Activated CD4-positive, alpha-beta T cell treated with anti-CD3 and anti-CD28 coated beads for 36 hours (primary cell): ENCODE data around the gene ZNF492. TPM values are rescaled to one million over a fixed set of nuclear protein-coding genes. Genes with fewer than 3 reads are reported as not detected.
"Not testable (repeated sequence)": the region's sequence is repeated elsewhere in the genome, so short reads cannot be mapped to it uniquely, and the experiment has no call there.

Experiments
- ATAC-seq: fragments of 200-7000 bp; cut with Tn5 transposase; one replicate; pipeline ENCODE4 v1.10.0; 2021; ENCODE audit warnings: mild to moderate bottlenecking, moderate library complexity
- CTCF ChIA-PET: fragments of 350-600 bp; sonication (Branson Sonifier 250); formaldehyde crosslinking; loops from one replicate; lab custom pipeline; 2021; ENCODE audit warnings: antibody characterized with exemption; lab: Charles Lee
- POLR2A ChIA-PET: fragments of 350-600 bp; sonication (Branson Sonifier 250); formaldehyde crosslinking; loops from one replicate; lab custom pipeline; 2021; ENCODE audit warnings: antibody characterized with exemption, inconsistent platforms; lab: Charles Lee
- DNase-seq: peaks from one replicate; pipeline ENCODE4 v3.0.0-alpha.2; 2020
- H3K27ac Mint-ChIP-seq: one replicate; pipeline ENCODE4 v1.8.0; 2021; ENCODE audit warnings: mixed read lengths
- H3K27me3 Mint-ChIP-seq: one replicate; pipeline ENCODE4 v1.8.0; 2021; ENCODE audit warnings: mixed read lengths
- H3K36me3 Mint-ChIP-seq: one replicate; pipeline ENCODE4 v1.8.0; 2021; ENCODE audit warnings: low read depth, mixed read lengths
- H3K4me1 Mint-ChIP-seq: one replicate; pipeline ENCODE4 v1.8.0; 2021; ENCODE audit warnings: mixed read lengths
- H3K4me3 Mint-ChIP-seq: one replicate; pipeline ENCODE4 v1.8.0; 2021; ENCODE audit warnings: mild to moderate bottlenecking, moderate library complexity, mixed read lengths
- H3K9me3 Mint-ChIP-seq: one replicate; pipeline ENCODE4 v1.8.0; 2021; ENCODE audit warnings: low read depth, mixed read lengths
- intact Hi-C, 2 experiments: fragments of 100-400 bp; cut with DNase I in 1 of 2; cut with micrococcal nuclease in 1 of 2; formaldehyde crosslinking; loops; one replicate each; pipeline versions ENCODE4 v1.14.2 to v1.15.1; 2022 to 2024; cut with DNase I, micrococcal nuclease
- total RNA-seq, 2 experiments: library from RNA; stranded (reverse); gene quantifications; one replicate each; pipeline ENCODE4 v1.2.3, GENCODE V29; 2021

ZNF492 gene
- total RNA-seq, 2 experiments from 2014 or later: 3.5 to 3.6 TPM

DNA sequence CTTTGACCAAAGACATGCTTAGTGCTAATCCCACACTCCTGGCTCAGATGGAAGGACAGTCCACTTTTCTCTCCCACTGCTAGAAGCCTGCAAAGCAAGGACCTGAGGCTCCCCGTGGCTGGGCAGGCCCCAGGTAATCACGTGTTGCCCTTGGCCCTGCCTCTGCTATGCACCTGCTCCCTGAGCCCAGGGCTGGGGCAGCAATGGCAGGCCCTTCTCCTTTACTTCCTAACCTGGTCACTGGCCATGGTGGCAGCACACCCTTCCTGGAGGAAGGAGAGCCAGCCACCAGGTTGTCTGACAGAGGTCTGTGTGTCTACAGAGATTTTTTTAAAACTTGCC is 27.9 kb upstream of the ZNF492 start:
- Mint-ChIP-seq H3K9me3 (peaks cover 4% of the 10 kb centered on the region), H3K27me3 (peaks cover 2% of the 10 kb centered on the region), H3K36me3 (no peaks in the 10 kb centered on the region), H3K27ac (no peak overlapping the region), H3K4me1 (no peaks in the 10 kb centered on the region), H3K4me3 (no peak overlapping the region)
- DNase-seq (no peak), ATAC-seq (no peak)
- CTCF ChIA-PET: no interaction called here
- intact Hi-C loops: no loop called here
- POLR2A ChIA-PET: no interaction called here

DNA sequence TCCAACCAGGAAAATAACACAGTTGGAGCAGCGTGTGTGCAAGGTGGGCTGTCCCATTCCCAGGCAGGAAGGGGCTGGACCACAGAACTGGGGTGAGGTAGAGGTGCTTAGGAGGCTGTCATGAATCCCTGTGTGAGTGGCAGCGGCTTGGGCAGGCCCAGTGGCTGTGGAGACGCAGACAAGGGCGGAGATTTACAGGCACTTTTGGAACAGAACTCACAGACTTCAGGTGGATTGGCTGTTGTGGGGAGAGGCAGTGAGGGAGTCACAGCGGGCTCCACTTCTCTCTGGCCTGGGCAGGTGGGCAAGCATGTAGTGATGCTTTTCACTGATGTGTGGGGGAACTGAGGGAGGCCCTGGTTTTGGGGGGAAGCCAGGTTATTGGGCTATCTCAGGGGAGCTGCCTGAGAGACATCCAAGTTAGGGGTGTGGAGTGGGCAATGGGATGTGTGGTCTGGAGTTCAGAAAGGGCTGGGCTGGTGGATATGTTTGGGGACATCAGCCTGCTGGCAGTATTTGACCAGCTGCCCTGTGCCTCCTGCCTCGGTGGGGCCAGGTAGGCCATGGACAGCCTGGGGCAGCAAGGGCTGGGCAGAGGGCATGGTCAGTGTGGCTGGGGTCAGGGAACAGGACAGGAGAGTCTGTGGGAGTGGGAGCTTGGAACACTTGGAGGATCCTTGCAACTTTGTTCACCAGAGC is 27.0 kb upstream of the ZNF492 start:
- no peaks in the 10 kb centered on the region for H3K36me3 Mint-ChIP-seq
- ChIA-PET POLR2A (no interaction called here), CTCF (no interaction called here)
- H3K27ac Mint-ChIP-seq: no peak overlapping the region
- H3K4me3 Mint-ChIP-seq: no peak overlapping the region
- peaks cover 4% of the 10 kb centered on the region for H3K9me3 Mint-ChIP-seq
- peaks cover 2% of the 10 kb centered on the region for H3K27me3 Mint-ChIP-seq
- no peaks in the 10 kb centered on the region for H3K4me1 Mint-ChIP-seq
- DNase-seq: no peak
- intact Hi-C loops: no loop called here
- ATAC-seq: no peak

DNA sequence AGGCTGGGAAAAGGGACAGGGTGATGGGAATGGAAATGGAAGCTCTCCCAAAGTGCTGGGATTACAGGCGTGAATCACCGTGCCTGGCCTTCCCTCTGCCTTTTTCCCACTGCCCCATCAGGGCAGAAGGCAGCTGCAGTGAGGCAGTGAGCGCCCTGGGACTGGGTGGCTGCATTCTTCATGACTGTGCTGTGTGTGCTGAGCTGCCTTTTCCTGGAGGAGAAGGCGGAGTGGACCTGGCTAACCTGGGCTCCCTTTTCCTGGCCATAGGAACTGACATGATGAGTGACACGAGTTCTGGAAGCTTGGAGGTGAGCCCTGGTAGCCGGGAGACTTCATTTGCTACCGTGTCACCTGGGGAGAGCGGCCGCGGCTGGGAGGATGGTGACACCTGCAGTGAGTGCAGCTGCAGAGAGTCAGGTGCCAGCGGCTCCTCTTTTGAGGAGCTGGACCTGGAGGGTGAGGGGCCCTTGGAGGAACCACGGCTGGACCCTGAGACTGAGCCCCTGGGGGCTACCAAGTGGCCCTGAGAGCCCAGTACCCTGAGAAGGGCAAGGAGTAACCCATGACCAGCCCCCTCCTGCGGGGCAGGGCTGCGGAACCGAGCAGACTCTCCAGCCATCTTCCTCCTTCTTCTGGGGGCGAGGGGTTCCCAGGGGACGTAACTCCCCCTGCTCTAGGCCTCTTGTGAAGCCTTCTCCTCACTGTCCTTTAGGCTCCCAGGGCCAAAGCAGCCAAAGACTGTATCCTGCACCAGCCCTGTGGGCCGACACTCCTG is 26.3 kb upstream of the ZNF492 start:
- H3K4me3 Mint-ChIP-seq: no peak overlapping the region
- no peaks in the 10 kb centered on the region for H3K36me3 Mint-ChIP-seq
- ChIA-PET POLR2A (no interaction called here), CTCF (no interaction called here)
- no peaks in the 10 kb centered on the region for H3K4me1 Mint-ChIP-seq
- ATAC-seq (no peak), DNase-seq (no peak)
- H3K27me3 Mint-ChIP-seq: peaks cover 2% of the 10 kb centered on the region
- H3K9me3 Mint-ChIP-seq: peaks cover 4% of the 10 kb centered on the region
- no peak overlapping the region for H3K27ac Mint-ChIP-seq
- intact Hi-C loops: no loop called here

DNA sequence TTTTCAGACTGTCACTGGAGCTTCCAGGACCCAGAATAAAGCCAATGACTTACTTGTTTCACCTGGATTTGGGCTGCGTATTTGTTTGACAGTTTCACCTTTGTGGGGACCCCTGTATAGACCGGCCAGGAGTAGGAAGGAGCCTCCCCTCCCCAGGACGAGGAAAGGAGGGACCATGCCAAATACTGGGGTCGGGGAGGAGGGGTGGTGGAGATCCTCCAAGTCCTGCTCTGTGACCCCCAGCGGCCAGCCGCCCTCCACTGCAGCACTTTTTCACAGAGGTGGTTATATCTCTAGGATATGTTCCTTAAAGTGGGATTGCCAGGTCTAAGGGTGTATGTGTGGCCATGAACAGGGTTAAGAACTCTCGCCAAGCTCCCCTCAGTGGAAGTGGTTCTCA is 25.7 kb upstream of the ZNF492 start:
- POLR2A ChIA-PET: no interaction called here
- no peak for ATAC-seq
- peaks cover 4% of the 10 kb centered on the region for H3K9me3 Mint-ChIP-seq
- H3K4me1 Mint-ChIP-seq: no peaks in the 10 kb centered on the region
- DNase-seq: no peak
- peaks cover 2% of the 10 kb centered on the region for H3K27me3 Mint-ChIP-seq
- no peak overlapping the region for H3K27ac Mint-ChIP-seq
- no peak overlapping the region for H3K4me3 Mint-ChIP-seq
- CTCF ChIA-PET: interaction anchor here (0.6 kb wide), 1 partner anchor 696 kb away, joined by 3 read pairs; no protein-coding TSS in a partner anchor
- intact Hi-C loops: no loop called here
- H3K36me3 Mint-ChIP-seq: no peaks in the 10 kb centered on the region

DNA sequence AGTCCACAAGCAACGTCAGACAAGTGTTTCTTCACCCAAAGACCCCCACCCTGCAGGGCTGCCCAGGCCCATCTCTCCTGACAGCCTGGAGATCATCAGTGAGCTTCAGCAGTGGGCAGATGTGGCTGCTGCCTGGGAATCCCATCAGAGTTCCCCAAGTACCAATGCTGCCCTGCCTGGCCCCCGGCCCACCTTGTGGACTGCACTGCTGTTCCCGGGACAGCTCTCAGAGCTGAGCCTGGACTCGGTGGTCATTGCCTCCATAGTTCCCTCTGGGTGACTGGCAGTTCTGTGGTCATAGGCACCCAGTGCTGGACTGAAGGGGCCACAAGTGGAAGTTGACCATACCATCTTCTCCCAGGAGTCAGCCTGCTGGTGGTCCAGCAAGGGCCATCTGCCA is 24.5 kb upstream of the ZNF492 start:
- H3K4me1 Mint-ChIP-seq: no peaks in the 10 kb centered on the region
- CTCF ChIA-PET: no interaction called here
- peaks cover 8% of the 10 kb centered on the region for H3K9me3 Mint-ChIP-seq
- H3K27ac Mint-ChIP-seq: no peak overlapping the region
- POLR2A ChIA-PET: no interaction called here
- ATAC-seq (no peak), DNase-seq (no peak)
- no peaks in the 10 kb centered on the region for H3K36me3 Mint-ChIP-seq
- no peak overlapping the region for H3K4me3 Mint-ChIP-seq
- intact Hi-C loops: no loop called here
- H3K27me3 Mint-ChIP-seq: no peaks in the 10 kb centered on the region

DNA sequence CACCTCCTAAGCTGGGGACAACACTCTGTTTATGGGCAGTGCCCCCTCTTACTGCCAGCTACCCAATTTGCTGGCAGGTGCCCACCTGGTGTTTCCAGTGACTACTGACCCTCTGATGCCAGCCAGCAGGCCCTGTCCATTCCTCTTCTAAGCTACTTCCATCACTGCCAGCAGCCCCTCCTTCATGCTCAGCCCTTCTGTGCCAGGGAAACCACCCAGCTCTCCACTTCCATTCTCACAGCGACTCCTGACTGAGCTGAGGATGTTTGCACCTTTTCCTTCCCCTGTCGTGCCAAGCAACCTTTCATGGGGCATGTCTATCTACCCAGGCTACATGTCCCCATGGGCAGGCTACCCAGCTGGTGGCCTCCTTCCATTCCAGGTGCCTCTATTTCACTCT is 24.0 kb upstream of the ZNF492 start:
- H3K27ac Mint-ChIP-seq: no peak overlapping the region
- intact Hi-C loops: no loop called here
- no peaks in the 10 kb centered on the region for H3K4me1 Mint-ChIP-seq
- no peak for ATAC-seq
- H3K27me3 Mint-ChIP-seq: no peaks in the 10 kb centered on the region
- ChIA-PET POLR2A (no interaction called here), CTCF (no interaction called here)
- H3K9me3 Mint-ChIP-seq: peaks cover 8% of the 10 kb centered on the region
- no peak for DNase-seq
- H3K4me3 Mint-ChIP-seq: no peak overlapping the region
- no peaks in the 10 kb centered on the region for H3K36me3 Mint-ChIP-seq

DNA sequence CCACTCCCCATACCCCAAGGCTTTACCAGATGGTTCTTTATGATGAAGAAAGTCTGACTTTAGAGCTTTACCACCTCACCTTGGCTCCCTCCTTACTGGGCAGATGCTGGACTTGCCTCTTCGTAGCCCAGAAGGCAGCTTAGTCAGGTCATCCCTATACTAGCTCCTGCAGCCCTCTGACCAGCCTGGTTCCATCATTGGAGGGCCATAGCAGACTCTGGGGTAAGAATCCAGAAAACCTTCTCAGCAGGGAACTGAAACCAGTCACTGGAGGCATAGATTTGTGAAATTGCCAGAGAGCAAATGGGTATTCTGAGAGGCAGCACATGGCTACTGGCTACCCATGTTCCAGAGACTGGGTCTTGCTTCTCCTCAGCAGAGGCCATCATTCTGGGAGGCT is 21.8 kb upstream of the ZNF492 start:
- H3K36me3 Mint-ChIP-seq: no peaks in the 10 kb centered on the region
- intact Hi-C loops: no loop called here
- ChIA-PET POLR2A (no interaction called here), CTCF (interaction anchor here (0.7 kb wide), 1 partner anchor 9 kb away, joined by 3 read pairs; no protein-coding TSS in a partner anchor)
- H3K27ac Mint-ChIP-seq: no peak overlapping the region
- H3K4me3 Mint-ChIP-seq: no peak overlapping the region
- no peaks in the 10 kb centered on the region for H3K4me1 Mint-ChIP-seq
- peaks cover 4% of the 10 kb centered on the region for H3K9me3 Mint-ChIP-seq
- DNase-seq (no peak), ATAC-seq (no peak)
- H3K27me3 Mint-ChIP-seq: peaks cover 4% of the 10 kb centered on the region

DNA sequence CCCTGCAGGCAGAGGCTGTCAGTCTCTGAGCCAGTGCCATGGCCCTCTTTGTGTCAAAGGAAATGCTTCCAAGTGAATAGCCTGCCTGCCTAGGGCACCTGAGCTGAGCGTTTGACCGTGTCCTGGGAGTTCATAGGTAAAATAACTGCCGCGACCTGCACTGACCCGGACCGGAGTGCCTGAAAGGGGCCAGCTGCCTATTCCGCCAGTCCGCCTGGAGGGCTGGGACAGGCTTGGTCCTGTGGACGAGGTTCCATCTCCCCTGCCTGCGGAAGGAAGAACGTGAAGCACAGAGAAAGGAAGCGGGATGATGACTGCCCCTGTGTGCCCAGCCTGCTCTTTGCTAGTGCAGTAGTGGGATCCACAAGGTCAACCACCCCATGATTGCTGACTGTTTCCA is 17.5 kb upstream of the ZNF492 start:
- H3K4me1 Mint-ChIP-seq: no peaks in the 10 kb centered on the region
- intact Hi-C loops: no loop called here
- no peak for DNase-seq
- no peak overlapping the region for H3K4me3 Mint-ChIP-seq
- no peaks in the 10 kb centered on the region for H3K36me3 Mint-ChIP-seq
- ChIA-PET CTCF (no interaction called here), POLR2A (no interaction called here)
- H3K9me3 Mint-ChIP-seq: peaks cover 4% of the 10 kb centered on the region
- no peak for ATAC-seq
- peaks cover 8% of the 10 kb centered on the region for H3K27me3 Mint-ChIP-seq
- no peak overlapping the region for H3K27ac Mint-ChIP-seq

DNA sequence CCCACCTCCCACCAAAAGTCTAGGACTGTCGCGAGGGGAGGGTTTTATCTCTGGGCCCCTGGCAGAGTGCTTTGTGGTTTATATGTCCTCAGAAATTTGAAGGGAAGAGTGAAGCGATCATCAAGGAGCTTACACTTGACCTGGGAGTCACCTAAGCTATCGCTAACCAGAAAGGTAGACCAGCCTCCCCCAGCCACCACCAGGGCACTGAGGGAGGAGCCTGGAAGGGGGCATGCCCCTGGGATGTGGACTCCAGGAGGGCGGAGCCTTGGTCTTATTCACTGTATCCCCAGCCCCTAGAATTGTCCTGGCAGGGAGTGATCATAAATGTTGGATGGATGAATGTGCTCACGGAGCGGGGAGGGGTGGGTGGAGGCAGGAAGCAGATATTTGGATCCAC is 16.9 kb upstream of the ZNF492 start:
- CTCF ChIA-PET, ATAC-seq, H3K4me3 Mint-ChIP-seq, DNase-seq, H3K27ac Mint-ChIP-seq, H3K9me3 Mint-ChIP-seq, H3K4me1 Mint-ChIP-seq, H3K36me3 Mint-ChIP-seq, intact Hi-C loops, POLR2A ChIA-PET: not testable (repeated sequence)
- H3K27me3 Mint-ChIP-seq: peaks cover 10% of the 10 kb centered on the region

DNA sequence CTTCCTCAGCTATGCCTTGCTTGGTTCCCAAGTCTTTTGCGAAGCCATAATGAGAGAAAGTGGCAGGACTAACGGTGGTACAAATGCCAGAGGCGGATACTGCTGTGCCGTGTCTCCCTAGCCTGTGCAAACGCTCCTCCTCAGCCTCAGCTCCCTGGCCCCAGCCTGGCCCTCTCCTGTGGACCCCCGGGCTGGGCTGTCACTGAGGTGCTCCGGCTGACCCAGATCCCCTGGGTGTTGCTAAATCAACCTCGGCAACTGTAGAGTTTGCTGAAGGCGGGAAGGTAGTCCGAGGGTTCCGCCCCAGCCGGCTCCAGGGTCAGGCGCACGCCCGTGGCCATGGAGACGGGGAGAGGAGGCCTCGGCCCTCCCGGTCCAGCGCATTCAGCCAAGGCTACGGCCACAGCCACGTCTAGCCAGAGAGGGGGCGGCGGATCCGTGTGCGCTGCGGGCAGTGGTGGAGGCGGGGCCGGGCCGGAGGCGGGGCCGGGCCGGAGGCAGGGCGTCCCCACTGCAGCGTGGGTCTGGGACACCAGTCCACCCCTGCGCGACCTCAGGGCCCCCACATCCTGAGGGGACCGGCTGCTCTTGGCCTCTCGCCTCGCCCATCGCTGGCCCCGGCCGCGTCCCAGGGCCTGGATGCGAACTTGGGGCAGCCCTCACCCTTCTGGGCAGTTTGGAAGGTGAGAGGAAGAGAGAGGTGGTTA is 16.4 kb upstream of the ZNF492 start:
- Mint-ChIP-seq H3K9me3 (peaks cover 4% of the 10 kb centered on the region), H3K27me3 (peaks cover 10% of the 10 kb centered on the region), H3K4me1 (no peaks in the 10 kb centered on the region), H3K27ac (no peak overlapping the region), H3K4me3 (no peak overlapping the region), H3K36me3 (no peaks in the 10 kb centered on the region)
- intact Hi-C loops: no loop called here
- POLR2A ChIA-PET: no interaction called here
- CTCF ChIA-PET: no interaction called here
- DNase-seq (no peak), ATAC-seq (no peak)

DNA sequence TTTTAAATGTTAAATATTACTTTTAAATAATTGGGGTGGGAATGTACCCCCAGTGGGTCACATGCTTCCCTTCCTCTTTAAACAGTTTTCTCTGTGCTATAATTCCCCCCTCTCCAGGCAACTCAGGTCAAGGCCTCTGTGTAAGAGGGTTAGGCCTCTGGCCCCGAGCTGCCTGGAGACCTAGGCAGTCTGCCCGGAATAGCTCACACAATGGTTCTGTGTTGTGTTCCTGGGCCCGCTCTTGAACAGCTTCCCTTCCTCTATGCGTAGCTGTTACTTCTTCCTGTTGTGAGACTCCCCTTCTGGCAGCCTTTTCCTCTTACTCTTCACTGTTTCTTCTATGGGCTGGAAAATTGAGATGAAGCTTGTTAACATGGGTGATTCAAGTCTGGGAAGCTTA is 14.8 kb upstream of the ZNF492 start:
- ChIA-PET POLR2A (no interaction called here), CTCF (interaction anchor here (0.7 kb wide), 1 partner anchor 21 kb away, joined by 3 read pairs; no protein-coding TSS in a partner anchor)
- Mint-ChIP-seq H3K27ac (no peak overlapping the region), H3K4me1 (no peaks in the 10 kb centered on the region), H3K9me3 (no peaks in the 10 kb centered on the region), H3K36me3 (no peaks in the 10 kb centered on the region), H3K27me3 (peaks cover 10% of the 10 kb centered on the region), H3K4me3 (no peak overlapping the region)
- DNase-seq (no peak), ATAC-seq (no peak)
- intact Hi-C loops: no loop called here

DNA sequence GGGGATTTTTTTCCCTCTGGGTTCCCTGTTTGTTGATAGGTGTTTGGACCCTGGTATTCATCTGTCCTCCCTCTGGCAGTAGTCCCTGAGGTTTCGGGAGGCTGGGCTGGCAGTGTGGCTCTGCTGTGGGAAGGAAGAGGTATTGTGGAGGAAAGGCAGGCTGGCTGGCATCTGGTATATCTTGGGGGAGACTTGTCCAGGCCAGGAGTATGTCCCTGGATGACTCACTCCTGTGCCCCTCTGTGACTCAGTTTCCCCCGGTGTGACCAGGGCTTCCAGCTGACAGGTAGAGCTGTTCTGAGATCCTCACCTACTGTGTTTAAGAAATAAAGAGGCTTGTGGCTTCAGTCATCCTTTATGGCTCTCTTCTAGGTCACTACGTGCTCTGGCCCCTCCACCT is 14.2 kb upstream of the ZNF492 start:
- peaks cover 10% of the 10 kb centered on the region for H3K27me3 Mint-ChIP-seq
- ATAC-seq (no peak), DNase-seq (no peak)
- no peak overlapping the region for H3K27ac Mint-ChIP-seq
- no peaks in the 10 kb centered on the region for H3K9me3 Mint-ChIP-seq
- H3K4me3 Mint-ChIP-seq: no peak overlapping the region
- POLR2A ChIA-PET: no interaction called here
- no peaks in the 10 kb centered on the region for H3K4me1 Mint-ChIP-seq
- CTCF ChIA-PET: no interaction called here
- intact Hi-C loops: no loop called here
- H3K36me3 Mint-ChIP-seq: no peaks in the 10 kb centered on the region
